ENCODE results near the gene BIN2. TPM values are rescaled to one million over a fixed set of nuclear protein-coding genes. Genes with fewer than 3 reads are reported as not detected.

BIN2 gene
- total and polyA plus RNA-seq, 2 of the 13 experiments (the other 11 are each of a cell fraction or from before 2014, with no cell fraction given): not detected

DNA sequence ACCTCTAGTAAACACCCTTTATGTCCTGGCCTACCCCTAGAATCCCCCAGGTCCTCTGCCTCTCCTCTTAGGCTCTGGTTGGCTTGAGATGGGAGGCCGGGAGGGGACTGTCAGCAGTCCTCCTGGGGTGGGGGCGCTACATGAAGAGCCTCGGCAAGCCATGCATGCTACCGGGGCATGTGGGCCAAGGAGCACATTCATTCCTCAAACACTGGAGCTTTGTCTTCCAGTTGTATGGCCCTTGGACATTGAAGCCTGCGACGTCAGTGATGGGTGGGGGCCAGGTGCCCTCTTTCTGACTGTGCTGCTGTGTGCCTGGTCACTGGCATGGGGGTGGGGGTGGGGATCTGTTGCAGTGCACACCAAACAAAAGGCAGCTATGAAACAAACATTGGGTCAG is 38.3 kb upstream of the BIN2 start (continued):
- TF ChIP-seq PAXIP1 (CRISPR knock-in tag; conservative IDR thresholded peaks at IDR 0.05): peak; percentile 50
- no peak for TF ChIP-seq PHF5A (CRISPR knock-in tag; IDR thresholded peaks at IDR 0.05; ENCODE audit: low read depth, unreplicated experiment)
- TF ChIP-seq ZBTB46 (CRISPR knock-in tag; IDR thresholded peaks at IDR 0.05; ENCODE audit: borderline replicate concordance): no peak
- no peak for TF ChIP-seq ZBTB8A (CRISPR knock-in tag; IDR thresholded peaks at IDR 0.05; ENCODE audit: borderline replicate concordance, low read depth)
- TF ChIP-seq SALL1 (CRISPR knock-in tag; IDR thresholded peaks at IDR 0.05): 0 out of 2 replicates have a peak, but pooled peaks have one; percentile 29
- TF ChIP-seq ATF7 (IDR thresholded peaks at IDR 0.05): no peak
- TF ChIP-seq ATF7 (CRISPR knock-in tag; IDR thresholded peaks at IDR 0.05): no peak; the same call in 1 of the 2 replicates
- TF ChIP-seq HNF4G (IDR thresholded peaks at IDR 0.05; ENCODE audit: borderline replicate concordance, low read depth, low read length): peak; percentile 58; the same call in 1 of the 2 replicates
- no peak for TF ChIP-seq HNF4G (CRISPR knock-in tag; IDR thresholded peaks at IDR 0.05; ENCODE audit: borderline replicate concordance, low read depth)
- TF ChIP-seq MAFG (CRISPR knock-in tag; IDR thresholded peaks at IDR 0.05): no peak
- TF ChIP-seq YEATS2 (CRISPR knock-in tag; IDR thresholded peaks at IDR 0.05; ENCODE audit: borderline replicate concordance): no peak

Data from HepG2 (cell line).